Esophagus squamous epithelium (tissue), 4 donors: ENCODE data around the gene USP16.
"Not testable (repeated sequence)": the region's sequence is repeated elsewhere in the genome, so short reads cannot be mapped to it uniquely, and the experiment has no call there.

Experiments used
- CTCF ChIP-seq, 6 experiments: fragments of 450-650 bp in 4 of 6; fragments of 200-600 bp in 2 of 6; sonication (generic) in 2 of 6; IDR thresholded peaks; one replicate each; pipeline ENCODE4 v1.5.1; 2016 to 2019; ENCODE audit warnings: antibody characterized with exemption in 6 of 6, mild to moderate bottlenecking in 4 of 6, moderate library complexity in 4 of 6
- POLR2A ChIP-seq, 4 donors: fragments of 450-650 bp; IDR thresholded peaks; one replicate each; pipeline ENCODE4 v1.6.1; 2017; ENCODE audit warnings: antibody characterized with exemption in 4 of 4, mild to moderate bottlenecking in 4 of 4, moderate library complexity in 3 of 4

- not testable (repeated sequence) for TF ChIP-seq POLR2A, CTCF (IDR thresholded peaks at IDR 0.05)
Measured at GRCh38 chr21:28988146-28988545, 36.3 kb upstream of the USP16 start.
